Mesodermal cell (in vitro differentiated cells): ENCODE measurements around the gene TTC7B.

Source experiments
- H3K27ac ChIP-seq: 2 replicates; pipeline ENCODE4 v1.7.0; 2013; ENCODE audit warnings: mild to moderate bottlenecking, low read depth, low read length, moderate library complexity; ENCODE audit not compliant: severe bottlenecking
- H3K36me3 ChIP-seq: 2 replicates; pipeline ENCODE4 v1.7.1; 2013; ENCODE audit warnings: mild to moderate bottlenecking, low read length, moderate library complexity; ENCODE audit not compliant: control insufficient read depth, insufficient read depth
- H3K4me1 ChIP-seq: one replicate; pipeline ENCODE4 v1.7.1; 2013; ENCODE audit warnings: mild to moderate bottlenecking, low read length; ENCODE audit not compliant: insufficient read depth, control insufficient read depth, poor library complexity, severe bottlenecking
- H3K4me3 ChIP-seq: 2 replicates; pipeline ENCODE4 v1.7.0; 2013; ENCODE audit warnings: low read length, control low read depth, mild to moderate bottlenecking; ENCODE audit not compliant: insufficient read depth, poor library complexity, severe bottlenecking; ENCODE audit errors: extremely low read depth
- H3K9me3 ChIP-seq: 2 replicates; pipeline ENCODE4 v1.7.1; 2013; ENCODE audit warnings: mild to moderate bottlenecking, low read length, moderate library complexity; ENCODE audit not compliant: control insufficient read depth
- WGBS, 2 experiments: methylation state at CpG; one replicate each; pipeline ENCODE4 v1.1.5; 2013; ENCODE audit warnings: missing lambda C conversion rate in 2 of 2; ENCODE audit not compliant: insufficient coverage in 2 of 2; 5-methylcytosine and 5-hydroxymethylcytosine counted together

The TTC7B gene

GRCh38 chr14:90559811-90560492 is 256.3 kb downstream of the TTC7B start:
- 89 to 94% methylated on average over 11 to 15 of the region's 16 CpGs for WGBS, 2 experiments
- no peak overlapping the region for H3K27ac ChIP-seq
- H3K4me3 ChIP-seq, result no peak overlapping the region
- H3K4me1 ChIP-seq, result peaks cover 15% of the 10 kb centered on the region
- H3K36me3 ChIP-seq, result no peaks in the 10 kb centered on the region
- no peaks in the 10 kb centered on the region for H3K9me3 ChIP-seq

GRCh38 chr14:90558983-90559590 is 257.1 kb downstream of the TTC7B start:
- WGBS, 2 experiments, result 94 to 95% methylated on average over 10 to 11 of the region's 12 CpGs
- no peak overlapping the region for H3K4me3 ChIP-seq
- H3K27ac ChIP-seq, result no peak overlapping the region
- peaks cover 15% of the 10 kb centered on the region for H3K4me1 ChIP-seq
- no peaks in the 10 kb centered on the region for H3K9me3 ChIP-seq
- no peaks in the 10 kb centered on the region for H3K36me3 ChIP-seq

GRCh38 chr14:90558041-90558982 is 257.9 kb downstream of the TTC7B start:
- 93% methylated on average over 23 to 30 of the region's 30 CpGs for WGBS, 2 experiments
- Histone ChIP-seq H3K27ac (no peak overlapping the region), H3K36me3 (peaks cover 2% of the 10 kb centered on the region), H3K9me3 (no peaks in the 10 kb centered on the region), H3K4me1 (peaks cover 15% of the 10 kb centered on the region), H3K4me3 (no peak overlapping the region)

GRCh38 chr14:90557516-90557915 is 258.7 kb downstream of the TTC7B start:
- no peaks in the 10 kb centered on the region for H3K9me3 ChIP-seq
- 98 to 100% methylated on average over 4 to 7 of the region's 7 CpGs for WGBS, 2 experiments
- H3K4me3 ChIP-seq, result no peak overlapping the region
- no peak overlapping the region for H3K27ac ChIP-seq
- peaks cover 2% of the 10 kb centered on the region for H3K36me3 ChIP-seq
- peaks cover 15% of the 10 kb centered on the region for H3K4me1 ChIP-seq

GRCh38 chr14:90556666-90557450 is 259.4 kb downstream of the TTC7B start:
- Histone ChIP-seq H3K9me3 (no peaks in the 10 kb centered on the region), H3K4me1 (peaks cover 18% of the 10 kb centered on the region), H3K4me3 (no peak overlapping the region), H3K27ac (no peak overlapping the region), H3K36me3 (peaks cover 2% of the 10 kb centered on the region)
- WGBS, 2 experiments, result 88 to 96% methylated on average over 9 to 12 of the region's 12 CpGs

- 40 to 44% methylated on average over 13 to 14 of the region's 17 CpGs for WGBS, 2 experiments
- Histone ChIP-seq H3K36me3 (peaks cover 2% of the 10 kb centered on the region), H3K4me1 (peaks cover 26% of the 10 kb centered on the region), H3K27ac (peak overlapping the region; percentile 16), H3K4me3 (no peak overlapping the region), H3K9me3 (no peaks in the 10 kb centered on the region)
Observed at GRCh38 chr14:90556012-90556477, 260.2 kb downstream of the TTC7B start.

GRCh38 chr14:90555126-90556011 is 260.9 kb downstream of the TTC7B start:
- Histone ChIP-seq H3K27ac (peak overlapping the region; percentile 16), H3K4me1 (peaks cover 26% of the 10 kb centered on the region), H3K9me3 (no peaks in the 10 kb centered on the region), H3K4me3 (no peak overlapping the region), H3K36me3 (peaks cover 2% of the 10 kb centered on the region)
- 77 to 89% methylated on average over 12 to 16 of the region's 21 CpGs for WGBS, 2 experiments

GRCh38 chr14:90554341-90554740 is 261.9 kb downstream of the TTC7B start:
- WGBS, 2 experiments, result 90 to 91% methylated on average over 8 to 13 of the region's 13 CpGs
- Histone ChIP-seq H3K9me3 (no peaks in the 10 kb centered on the region), H3K4me1 (peaks cover 26% of the 10 kb centered on the region), H3K27ac (no peak overlapping the region), H3K4me3 (no peak overlapping the region), H3K36me3 (peaks cover 2% of the 10 kb centered on the region)

GRCh38 chr14:90553921-90554336 is 262.3 kb downstream of the TTC7B start:
- H3K4me1 ChIP-seq, result peaks cover 26% of the 10 kb centered on the region
- peaks cover 2% of the 10 kb centered on the region for H3K36me3 ChIP-seq
- no peaks in the 10 kb centered on the region for H3K9me3 ChIP-seq
- no peak overlapping the region for H3K27ac ChIP-seq
- 82 to 89% methylated on average over 4 to 6 of the region's 9 CpGs for WGBS, 2 experiments
- no peak overlapping the region for H3K4me3 ChIP-seq
